ENCODE data around the gene NRF1.

NRF1 gene

GRCh38 chr7:129784783-129785684, 173.5 kb downstream of the NRF1 start:
- Histone ChIP-seq H3K4me2 (ENCODE audit: low read length) (peak overlapping the region; percentile 59), H2AFZ (ENCODE audit: low read length) (no peak overlapping the region), H3K4me3 (ENCODE audit: low read depth, low read length, poor library complexity, severe bottlenecking) (peak overlapping the region; percentile 26), H3K9me3 (ENCODE audit: low read length) (no peaks in the 10 kb centered on the region), H3K27me3 (ENCODE audit: insufficient read depth, low read length) (peaks cover 32% of the 10 kb centered on the region), H3K27ac (ENCODE audit: low read depth, low read length, poor library complexity, severe bottlenecking) (no peak overlapping the region), H3K79me2 (ENCODE audit: insufficient read depth, low read length) (no peaks in the 10 kb centered on the region), H3K4me1 (ENCODE audit: insufficient read depth, low read length, severe bottlenecking) (peaks cover 34% of the 10 kb centered on the region), H4K20me1 (ENCODE audit: insufficient read depth, low read length) (no peaks in the 10 kb centered on the region), H3K36me3 (ENCODE audit: insufficient read depth, low read length) (no peaks in the 10 kb centered on the region), H3K9me2 (ENCODE audit: low read depth, low read length) (no peaks in the 10 kb centered on the region), H3F3A (ENCODE audit: insufficient read depth, low read length) (no peaks in the 10 kb centered on the region), H3K9ac (ENCODE audit: low read length) (no peak overlapping the region)
- no peak for TF ChIP-seq CTCF (IDR thresholded peaks at IDR 0.05; ENCODE audit: low read length)
- peak; percentile 92; the same call in 1 of the 2 replicates for TF ChIP-seq EZH2 (IDR thresholded peaks at IDR 0.05; ENCODE audit: borderline replicate concordance, low read length)

GRCh38 chr7:129785685-129786514, 174.4 kb downstream of the NRF1 start:
- Histone ChIP-seq H3K27me3 (ENCODE audit: insufficient read depth, low read length) (peaks cover 32% of the 10 kb centered on the region), H3K9me2 (ENCODE audit: low read depth, low read length) (no peaks in the 10 kb centered on the region), H3K4me2 (ENCODE audit: low read length) (peak overlapping the region; percentile 59), H3F3A (ENCODE audit: insufficient read depth, low read length) (no peaks in the 10 kb centered on the region), H3K4me1 (ENCODE audit: insufficient read depth, low read length, severe bottlenecking) (peaks cover 31% of the 10 kb centered on the region), H3K9me3 (ENCODE audit: low read length) (no peaks in the 10 kb centered on the region), H3K9ac (ENCODE audit: low read length) (no peak overlapping the region), H3K36me3 (ENCODE audit: insufficient read depth, low read length) (no peaks in the 10 kb centered on the region), H3K27ac (ENCODE audit: low read depth, low read length, poor library complexity, severe bottlenecking) (no peak overlapping the region), H3K79me2 (ENCODE audit: insufficient read depth, low read length) (no peaks in the 10 kb centered on the region), H2AFZ (ENCODE audit: low read length) (no peak overlapping the region), H3K4me3 (ENCODE audit: low read depth, low read length, poor library complexity, severe bottlenecking) (peak overlapping the region; percentile 26), H4K20me1 (ENCODE audit: insufficient read depth, low read length) (no peaks in the 10 kb centered on the region)
- TF ChIP-seq EZH2 (IDR thresholded peaks at IDR 0.05; ENCODE audit: borderline replicate concordance, low read length) (no peak), CTCF (IDR thresholded peaks at IDR 0.05; ENCODE audit: low read length) (no peak)

- no peaks in the 10 kb centered on the region for H3K79me2 ChIP-seq (ENCODE audit: insufficient read depth, low read length)
- H3K4me1 ChIP-seq (ENCODE audit: insufficient read depth, low read length, severe bottlenecking) = peaks cover 20% of the 10 kb centered on the region
- TF ChIP-seq EZH2 (IDR thresholded peaks at IDR 0.05; ENCODE audit: borderline replicate concordance, low read length) (no peak), CTCF (IDR thresholded peaks at IDR 0.05; ENCODE audit: low read length) (no peak)
- no peaks in the 10 kb centered on the region for H3K9me3 ChIP-seq (ENCODE audit: low read length)
- H3K9ac ChIP-seq (ENCODE audit: low read length) = no peak overlapping the region
- no peak overlapping the region for H2AFZ ChIP-seq (ENCODE audit: low read length)
- no peak overlapping the region for H3K27ac ChIP-seq (ENCODE audit: low read depth, low read length, poor library complexity, severe bottlenecking)
- H4K20me1 ChIP-seq (ENCODE audit: insufficient read depth, low read length) = no peaks in the 10 kb centered on the region
- H3K36me3 ChIP-seq (ENCODE audit: insufficient read depth, low read length) = no peaks in the 10 kb centered on the region
- no peak overlapping the region for H3K4me3 ChIP-seq (ENCODE audit: low read depth, low read length, poor library complexity, severe bottlenecking)
- no peaks in the 10 kb centered on the region for H3K9me2 ChIP-seq (ENCODE audit: low read depth, low read length)
- H3F3A ChIP-seq (ENCODE audit: insufficient read depth, low read length) = no peaks in the 10 kb centered on the region
- peaks cover 24% of the 10 kb centered on the region for H3K27me3 ChIP-seq (ENCODE audit: insufficient read depth, low read length)
- no peak overlapping the region for H3K4me2 ChIP-seq (ENCODE audit: low read length)
Observed at GRCh38 chr7:129786825-129787563, 175.5 kb downstream of the NRF1 start.
